GM23338 (cell line): Measurements from ENCODE around the gene RTF1.

Experiments
- CTCF ChIP-seq, 2 experiments: fragments of 200-600 bp in 1 of 2; sonication (generic) in 1 of 2; conservative IDR thresholded peaks; 2 replicates each; pipeline versions ENCODE4 v1.5.1 to v1.6.1; 2016 to 2017; ENCODE audit warnings: antibody characterized with exemption in 2 of 2, low read depth in 2 of 2, mild to moderate bottlenecking in 2 of 2, moderate library complexity in 1 of 2
- EZH2phosphoT487 ChIP-seq: fragments of 200-600 bp; sonication (generic); IDR thresholded peaks from one replicate; pipeline ENCODE4 v1.8.1; 2018; ENCODE audit warnings: antibody characterized with exemption; ENCODE audit not compliant: unreplicated experiment
- REST ChIP-seq: IDR thresholded peaks from one replicate; pipeline ENCODE4 v1.6.1; 2018; ENCODE audit warnings: antibody characterized with exemption; ENCODE audit not compliant: unreplicated experiment
- ZNF331 ChIP-seq: fragments of 250-450 bp; sonication (Bioruptor Pico); IDR thresholded peaks from 2 replicates; pipeline ENCODE4 v1.5.0; 2020; ENCODE audit warnings: low read depth, mild to moderate bottlenecking, moderate library complexity

- TF ChIP-seq CTCF (conservative IDR thresholded peaks at IDR 0.05; ENCODE audit: low read depth in 2 of 2) (no peak), REST (no peak), EZH2phosphoT487 (no peak), ZNF331 (CRISPR knock-in tag) (no peak)
Measured at GRCh38 chr15:41396111-41396510, 20.8 kb upstream of the RTF1 start.
